ENCODE results near the gene ZNF865. TPM values are rescaled to one million over a fixed set of nuclear protein-coding genes. Genes with fewer than 3 reads are reported as not detected.
A peak's percentile ranks its signal among the peaks of the same experiment; 100 is the strongest.

Gene ZNF865
- total and polyA plus RNA-seq, 2 of the 8 experiments (the other 6 are each of a cell fraction or from before 2014, with no cell fraction given), result 3.5 to 13.6 TPM

GRCh38 chr19:55651236-55651635 is 45.8 kb downstream of the ZNF865 start:
- no peak overlapping the region for H2BK20ac ChIP-seq (ENCODE audit: low read length)

More at GRCh38 chr19:55651236-55651635, 45.8 kb downstream of the ZNF865 start:
- POLR2A ChIA-PET (ENCODE audit: partially characterized antibody), result interaction anchor here (2.5 kb wide), 1 partner anchor 9 kb away, joined by 11 read pairs; no protein-coding TSS in a partner anchor
- Histone ChIP-seq H4K8ac (ENCODE audit: extremely low read depth, insufficient read depth, low read length) (peak overlapping the region; percentile 35; the same call in 1 of the 2 replicates), H2BK12ac (ENCODE audit: low read depth, low read length) (no peak overlapping the region), H2BK120ac (replicated peaks; ENCODE audit: low read depth, low read length) (no peak overlapping the region), H4K91ac (replicated peaks; ENCODE audit: insufficient read length, low read length) (no peak overlapping the region), H2AK5ac (ENCODE audit: low read depth, low read length) (no peak overlapping the region), H2AFZ (ENCODE audit: low read length) (no peak overlapping the region), H3K56ac (replicated peaks; ENCODE audit: insufficient read length, low read depth, low read length) (no peak overlapping the region), H4K20me1 (replicated peaks in 1 of 2; ENCODE audit: control insufficient read depth in 1 of 2, insufficient read depth in 2 of 2, low read length in 2 of 2) (no peaks in the 10 kb centered on the region), H3K14ac (ENCODE audit: insufficient read length) (no peak overlapping the region), H4K5ac (ENCODE audit: insufficient read length, low read depth, low read length) (no peak overlapping the region), H3K36me3 (ENCODE audit: control insufficient read depth in 2 of 4, insufficient read depth in 4 of 4, low read length in 3 of 4) (0 out of 8 replicates have a peak, but pooled peaks cover 0 to 3% (median 0%) of the 10 kb centered on the region in 4 experiments), H3K4me2 (ENCODE audit: insufficient read depth in 1 of 2, low read depth in 2 of 2, low read length in 2 of 2) (no peak overlapping the region; a peak in 1 of 4 replicates), H3K4me1 (replicated peaks in 1 of 4; ENCODE audit: control insufficient read depth in 3 of 4, insufficient read depth in 4 of 4, low read length in 3 of 4) (peaks cover 0 to 8% (median 3%) of the 10 kb centered on the region in 4 experiments; a peak in 5 of 7 replicates), H3K79me1 (ENCODE audit: low read depth, low read length) (peaks cover 2% of the 10 kb centered on the region; the same call in 1 of the 2 replicates), H3K23me2 (ENCODE audit: low read depth, low read length) (peaks cover 15% of the 10 kb centered on the region), H3K9me3 (ENCODE audit: insufficient read depth in 2 of 2, low read depth in 1 of 2, low read length in 1 of 2) (no peaks in the 10 kb centered on the region), H2BK15ac (ENCODE audit: low read length) (no peak overlapping the region), H2BK5ac (ENCODE audit: low read depth, low read length) (no peak overlapping the region), H3K9ac (replicated peaks in 1 of 4; ENCODE audit: extremely low read depth in 1 of 4, low read depth in 3 of 4, low read length in 3 of 4) (no peak overlapping the region), H3K27me3 (replicated peaks in 1 of 4; ENCODE audit: control insufficient read depth in 3 of 4, extremely low read depth in 1 of 4, insufficient read depth in 3 of 4, low read length in 3 of 4) (no peaks in the 10 kb centered on the region), H3K4ac (replicated peaks; ENCODE audit: insufficient read length, low read depth, low read length) (no peak overlapping the region), H3K18ac (ENCODE audit: extremely low read depth, low read length) (no peak overlapping the region), H3K23ac (ENCODE audit: insufficient read length) (no peak overlapping the region), H3K4me3 (ENCODE audit: extremely low read depth in 1 of 4, insufficient read depth in 2 of 4, low read depth in 3 of 4, low read length in 4 of 4) (no peak overlapping the region), H3K79me2 (ENCODE audit: control insufficient read depth in 1 of 2, insufficient read depth in 2 of 2, low read length in 2 of 2) (peaks cover 7 to 9% of the 10 kb centered on the region in 2 experiments), H3K27ac (ENCODE audit: low read depth, low read length) (no peak overlapping the region)
- DNase-seq (ENCODE audit: low read depth in 1 of 2, low spot score in 2 of 2) (no peak), FAIRE-seq (no peak)
- TF ChIP-seq EZH2 (IDR thresholded peaks at IDR 0.05; ENCODE audit: low read depth, low read length, severe bottlenecking) (no peak), POLR2AphosphoS5 (IDR thresholded peaks at IDR 0.05; ENCODE audit: low read depth, low read length) (no peak), EP300 (IDR thresholded peaks at IDR 0.05; ENCODE audit: borderline replicate concordance in 1 of 2, low read depth in 2 of 2, low read length in 2 of 2) (no peak), SP4 (IDR thresholded peaks at IDR 0.05; ENCODE audit: low read length) (no peak), SIX5 (IDR thresholded peaks at IDR 0.05; ENCODE audit: low read depth, low read length) (no peak), SP1 (IDR thresholded peaks at IDR 0.05; ENCODE audit: low read depth, low read length) (no peak)
- CTCF ChIA-PET (ENCODE audit: partially characterized antibody), result no interaction called here
- WGBS, 2 experiments (ENCODE audit: extremely low coverage in 1 of 2, insufficient coverage in 1 of 2, insufficient read length in 1 of 2, insufficient replicate concordance in 2 of 2, low coverage in 1 of 2, low lambda C conversion rate in 2 of 2, missing lambda C conversion rate in 1 of 2), result 82% methylated on average over 9 of the region's 18 CpGs; no CpG with 5 or more reads in 1 of the 2 experiments

All from H1 (cell line).